Measurements from ENCODE around the gene NAP1L4. TPM values are rescaled to one million over a fixed set of nuclear protein-coding genes. Genes with fewer than 3 reads are reported as not detected.

The NAP1L4 gene, protein sequence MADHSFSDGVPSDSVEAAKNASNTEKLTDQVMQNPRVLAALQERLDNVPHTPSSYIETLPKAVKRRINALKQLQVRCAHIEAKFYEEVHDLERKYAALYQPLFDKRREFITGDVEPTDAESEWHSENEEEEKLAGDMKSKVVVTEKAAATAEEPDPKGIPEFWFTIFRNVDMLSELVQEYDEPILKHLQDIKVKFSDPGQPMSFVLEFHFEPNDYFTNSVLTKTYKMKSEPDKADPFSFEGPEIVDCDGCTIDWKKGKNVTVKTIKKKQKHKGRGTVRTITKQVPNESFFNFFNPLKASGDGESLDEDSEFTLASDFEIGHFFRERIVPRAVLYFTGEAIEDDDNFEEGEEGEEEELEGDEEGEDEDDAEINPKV
- total RNA-seq, result 100 to 1,000 TPM; 222 to 226 TPM

DNA sequence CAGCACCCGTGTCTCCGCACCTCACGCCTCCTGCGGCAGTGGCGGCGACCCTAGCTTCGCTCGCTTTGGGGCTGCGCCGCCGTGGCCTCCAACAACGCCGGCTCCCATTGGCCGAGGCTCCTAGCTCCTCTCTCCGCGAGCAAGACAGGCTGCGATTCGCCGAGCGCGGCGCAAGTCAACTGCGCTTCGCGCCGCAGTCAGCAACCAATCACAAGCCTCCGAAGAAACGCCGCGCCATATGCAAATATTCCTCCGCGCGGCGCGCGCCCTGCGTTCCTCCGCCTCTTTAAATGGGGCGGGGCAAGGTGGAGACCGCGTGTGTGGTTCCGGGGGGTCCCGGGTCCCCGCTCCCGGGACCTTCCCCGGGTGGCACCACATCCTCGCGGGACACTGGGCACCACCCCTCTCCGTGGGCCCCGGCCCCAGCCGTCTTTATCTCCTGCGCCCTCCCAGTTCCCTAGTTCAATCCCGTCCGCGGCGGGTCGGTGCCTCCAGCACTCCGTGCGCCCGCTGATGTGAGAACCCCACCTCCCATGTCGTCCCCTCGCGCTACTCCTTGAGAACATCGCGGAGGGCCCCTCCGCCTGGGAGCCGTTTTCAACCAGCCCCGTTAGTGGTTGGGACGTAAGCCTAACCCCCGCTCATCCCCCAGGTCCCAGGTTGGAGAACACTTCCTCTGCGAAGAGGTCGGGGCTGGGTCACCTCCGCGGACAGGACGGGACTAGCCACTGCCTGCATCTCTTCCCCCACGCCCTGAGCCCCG lies at the start of gene NAP1L4:
TSS of gene NAP1L4 (minus strand) at position 96 of the 763 bp plus-strand sequence. CDS start 13,109 bp downstream, outside the sequence.
- Mint-ChIP-seq H3K4me1 (peaks cover 26% of the 10 kb centered on the region), H3K27me3 (no peaks in the 10 kb centered on the region), H3K4me3 (peak within 1 kb of the TSS; percentile 96), H3K9me3 (no peaks in the 10 kb centered on the region), H3K36me3 (peaks cover 32% of the 10 kb centered on the region), H3K27ac (peak within 1 kb of the TSS; percentile 99)
- DNase-seq, result peak; percentile 96

DNA sequence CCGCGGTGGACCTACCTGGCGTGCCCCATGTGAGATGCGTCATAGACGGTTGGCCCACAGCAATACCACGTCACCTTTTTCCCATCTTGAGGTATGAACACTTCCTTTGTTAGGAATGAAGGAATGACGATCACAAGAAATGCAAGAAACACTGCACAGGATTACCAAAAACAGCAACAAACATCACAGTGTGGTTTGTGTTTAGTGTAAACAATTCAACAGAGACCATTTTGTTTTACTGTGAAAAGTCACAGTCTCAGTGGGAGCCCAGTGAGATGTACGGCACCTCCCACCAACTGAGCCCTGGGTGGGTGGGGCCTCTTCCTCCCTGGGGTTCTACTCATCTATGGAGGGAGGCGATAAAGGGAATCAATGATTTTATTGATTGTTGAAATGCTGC lies 48.8 kb upstream of the NAP1L4 start:
- H3K4me3 Mint-ChIP-seq, result no peak overlapping the region
- H3K9me3 Mint-ChIP-seq, result no peaks in the 10 kb centered on the region
- no peak for DNase-seq
- H3K27ac Mint-ChIP-seq, result no peak overlapping the region
- H3K4me1 Mint-ChIP-seq, result peaks cover 9% of the 10 kb centered on the region
- H3K27me3 Mint-ChIP-seq, result no peaks in the 10 kb centered on the region
- peaks cover 15% of the 10 kb centered on the region for H3K36me3 Mint-ChIP-seq

- no peak overlapping the region for H3K27ac Mint-ChIP-seq
- H3K36me3 Mint-ChIP-seq, result peaks cover 16% of the 10 kb centered on the region
Measured at GRCh38 chr11:3037945-3038271, 45.8 kb upstream of the NAP1L4 start.

GRCh38 chr11:3037040-3037944 lies 45.2 kb upstream of the NAP1L4 start:
- peak; percentile 36 for DNase-seq
- H3K27ac Mint-ChIP-seq, result peak overlapping the region; percentile 22
- H3K27me3 Mint-ChIP-seq, result no peaks in the 10 kb centered on the region
- no peaks in the 10 kb centered on the region for H3K9me3 Mint-ChIP-seq
- H3K36me3 Mint-ChIP-seq, result peaks cover 20% of the 10 kb centered on the region
- no peak overlapping the region for H3K4me3 Mint-ChIP-seq
- peaks cover 7% of the 10 kb centered on the region for H3K4me1 Mint-ChIP-seq

More at GRCh38 chr11:3037945-3038271, 45.8 kb upstream of the NAP1L4 start:
- Mint-ChIP-seq H3K4me3 (no peak overlapping the region), H3K27me3 (no peaks in the 10 kb centered on the region), H3K9me3 (no peaks in the 10 kb centered on the region), H3K4me1 (peaks cover 7% of the 10 kb centered on the region)
- DNase-seq, result no peak

GRCh38 chr11:3036419-3036818 lies 44.3 kb upstream of the NAP1L4 start:
- no peak for DNase-seq
- Mint-ChIP-seq H3K4me1 (peaks cover 7% of the 10 kb centered on the region), H3K36me3 (peaks cover 22% of the 10 kb centered on the region), H3K27ac (no peak overlapping the region), H3K4me3 (no peak overlapping the region), H3K27me3 (no peaks in the 10 kb centered on the region), H3K9me3 (no peaks in the 10 kb centered on the region)

GRCh38 chr11:3035333-3035732 lies 43.2 kb upstream of the NAP1L4 start:
- Mint-ChIP-seq H3K27me3 (no peaks in the 10 kb centered on the region), H3K4me3 (no peak overlapping the region), H3K4me1 (peaks cover 7% of the 10 kb centered on the region), H3K36me3 (peaks cover 22% of the 10 kb centered on the region), H3K9me3 (no peaks in the 10 kb centered on the region), H3K27ac (no peak overlapping the region)
- no peak for DNase-seq

DNA sequence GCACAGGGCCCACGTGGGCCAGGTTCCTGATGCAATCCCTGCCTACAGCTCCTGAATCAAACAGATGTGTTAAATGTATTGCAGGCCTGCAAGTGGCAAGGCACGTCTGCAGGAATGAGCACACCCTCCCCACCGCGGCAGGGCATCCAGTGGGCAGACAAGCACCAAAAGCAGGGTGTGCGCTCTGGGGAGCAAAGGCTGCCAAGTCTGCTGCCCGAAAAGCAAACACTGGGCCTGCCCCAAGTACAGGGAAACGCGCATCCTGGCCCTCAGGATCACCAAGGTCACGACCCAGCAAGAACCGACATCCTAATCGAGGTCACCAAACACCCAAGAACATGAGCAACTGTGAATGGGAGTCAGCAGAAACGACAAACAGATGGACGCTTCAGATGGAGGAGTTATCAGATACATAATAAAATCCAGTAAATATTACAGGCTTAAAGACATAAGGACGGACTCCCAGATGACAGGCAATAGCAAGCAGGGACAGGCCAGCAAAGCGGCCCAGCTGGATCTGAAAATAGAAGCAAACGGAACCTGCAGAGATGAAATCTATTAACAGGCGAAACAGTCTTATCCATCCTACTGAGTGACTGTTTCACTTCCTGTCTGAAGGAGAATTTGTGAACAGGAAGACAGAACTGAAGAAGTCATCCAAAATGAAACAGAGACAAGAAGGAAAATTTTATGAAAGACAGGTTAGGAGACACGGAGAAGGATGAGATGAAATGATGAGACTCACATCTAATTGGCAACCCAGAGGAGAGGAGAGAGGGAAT lies 38.4 kb upstream of the NAP1L4 start:
- Mint-ChIP-seq H3K4me1 (no peaks in the 10 kb centered on the region), H3K4me3 (no peak overlapping the region), H3K27ac (no peak overlapping the region), H3K36me3 (peaks cover 32% of the 10 kb centered on the region), H3K9me3 (no peaks in the 10 kb centered on the region), H3K27me3 (no peaks in the 10 kb centered on the region)
- no peak for DNase-seq

- DNase-seq, result no peak
- H3K27me3 Mint-ChIP-seq, result no peaks in the 10 kb centered on the region
- H3K36me3 Mint-ChIP-seq, result peaks cover 30% of the 10 kb centered on the region
- no peak overlapping the region for H3K4me3 Mint-ChIP-seq
- H3K9me3 Mint-ChIP-seq, result no peaks in the 10 kb centered on the region
- H3K4me1 Mint-ChIP-seq, result no peaks in the 10 kb centered on the region
- H3K27ac Mint-ChIP-seq, result no peak overlapping the region
Measured at GRCh38 chr11:3028813-3029212, 36.7 kb upstream of the NAP1L4 start.

GRCh38 chr11:3026803-3027202 lies 34.7 kb upstream of the NAP1L4 start:
- no peaks in the 10 kb centered on the region for H3K9me3 Mint-ChIP-seq
- no peak for DNase-seq
- no peaks in the 10 kb centered on the region for H3K27me3 Mint-ChIP-seq
- peaks cover 18% of the 10 kb centered on the region for H3K4me1 Mint-ChIP-seq
- H3K4me3 Mint-ChIP-seq, result no peak overlapping the region
- no peak overlapping the region for H3K27ac Mint-ChIP-seq
- H3K36me3 Mint-ChIP-seq, result peaks cover 37% of the 10 kb centered on the region

GRCh38 chr11:3022982-3023381 lies 30.9 kb upstream of the NAP1L4 start:
- Mint-ChIP-seq H3K27ac (peak overlapping the region; percentile 82), H3K36me3 (peaks cover 32% of the 10 kb centered on the region), H3K9me3 (no peaks in the 10 kb centered on the region), H3K27me3 (no peaks in the 10 kb centered on the region), H3K4me3 (no peak overlapping the region), H3K4me1 (peaks cover 43% of the 10 kb centered on the region)
- no peak for DNase-seq

DNA sequence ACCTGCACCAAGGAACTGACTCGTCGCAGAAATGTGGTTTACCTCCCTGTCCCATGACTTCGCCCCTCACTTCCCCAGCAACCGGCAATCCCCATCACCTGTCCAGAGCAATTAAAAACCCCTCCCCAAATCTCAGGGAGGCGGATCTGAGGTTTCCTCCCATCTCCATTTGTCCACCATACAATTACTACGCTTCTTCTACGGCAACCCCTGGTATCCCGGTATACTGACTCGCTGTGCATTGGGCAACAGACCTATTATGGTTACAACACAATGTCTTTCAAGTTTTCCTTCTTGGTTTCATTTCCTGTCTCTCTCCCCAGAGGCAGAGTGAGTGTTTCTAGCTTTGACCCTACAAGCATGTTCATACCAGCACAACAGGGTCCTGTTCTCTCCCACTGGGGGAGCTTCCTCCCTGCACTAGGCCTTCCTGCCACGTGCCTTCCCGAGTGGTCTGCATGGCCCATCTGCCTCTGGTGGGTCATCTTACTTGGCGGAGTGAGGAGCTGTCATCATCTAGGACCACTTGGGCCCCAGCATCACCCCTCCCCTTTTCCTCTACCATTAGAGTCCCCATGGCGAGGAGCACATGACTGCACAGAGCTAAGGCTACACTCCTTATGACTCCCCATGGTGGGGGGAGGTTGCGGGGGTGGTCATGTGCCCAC lies 30.3 kb upstream of the NAP1L4 start:
- DNase-seq, result no peak
- no peaks in the 10 kb centered on the region for H3K9me3 Mint-ChIP-seq
- H3K36me3 Mint-ChIP-seq, result peaks cover 36% of the 10 kb centered on the region
- no peak overlapping the region for H3K4me3 Mint-ChIP-seq
- H3K4me1 Mint-ChIP-seq, result peaks cover 46% of the 10 kb centered on the region
- peak overlapping the region; percentile 82 for H3K27ac Mint-ChIP-seq
- H3K27me3 Mint-ChIP-seq, result no peaks in the 10 kb centered on the region

GRCh38 chr11:3021125-3021524 lies 29.0 kb upstream of the NAP1L4 start:
- peak; percentile 31 for DNase-seq
- H3K4me1 Mint-ChIP-seq, result peaks cover 55% of the 10 kb centered on the region
- no peaks in the 10 kb centered on the region for H3K9me3 Mint-ChIP-seq
- no peaks in the 10 kb centered on the region for H3K27me3 Mint-ChIP-seq
- H3K4me3 Mint-ChIP-seq, result no peak overlapping the region
- peaks cover 36% of the 10 kb centered on the region for H3K36me3 Mint-ChIP-seq
- H3K27ac Mint-ChIP-seq, result no peak overlapping the region

- peaks cover 39% of the 10 kb centered on the region for H3K36me3 Mint-ChIP-seq
- peaks cover 64% of the 10 kb centered on the region for H3K4me1 Mint-ChIP-seq
- DNase-seq, result no peak
- H3K4me3 Mint-ChIP-seq, result no peak overlapping the region
- H3K27me3 Mint-ChIP-seq, result no peaks in the 10 kb centered on the region
- H3K27ac Mint-ChIP-seq, result peak overlapping the region; percentile 63
- H3K9me3 Mint-ChIP-seq, result no peaks in the 10 kb centered on the region
Measured at GRCh38 chr11:3020011-3020410, 27.9 kb upstream of the NAP1L4 start.

- peaks cover 41% of the 10 kb centered on the region for H3K36me3 Mint-ChIP-seq
- H3K27ac Mint-ChIP-seq, result peak overlapping the region; percentile 66
- H3K4me1 Mint-ChIP-seq, result peaks cover 78% of the 10 kb centered on the region
- no peaks in the 10 kb centered on the region for H3K9me3 Mint-ChIP-seq
- no peak for DNase-seq
- H3K27me3 Mint-ChIP-seq, result no peaks in the 10 kb centered on the region
- H3K4me3 Mint-ChIP-seq, result no peak overlapping the region
Measured at GRCh38 chr11:3018596-3018995, 26.5 kb upstream of the NAP1L4 start.
